HL-60 (cell line): Measurements from ENCODE around the gene RTP2.

Experiments used
- DNase-seq, 2 experiments: peaks; one replicate each; pipeline ENCODE4 v3.0.0-alpha.2; 2010 to 2020; ENCODE audit warnings: low read depth in 1 of 2, low spot score in 1 of 2
- H3K27ac ChIP-seq: fragments of 250-450 bp; sonication (Bioruptor Pico); replicated peaks from 2 replicates; pipeline ENCODE4 v1.5.1; 2020; ENCODE audit warnings: mild to moderate bottlenecking, moderate library complexity
- H3K27me3 ChIP-seq: fragments of 250-450 bp; sonication (Bioruptor Pico); 2 replicates; pipeline ENCODE4 v1.5.1; 2021; ENCODE audit warnings: mild to moderate bottlenecking, moderate library complexity; ENCODE audit not compliant: insufficient read depth, poor library complexity, severe bottlenecking
- H3K4me3 ChIP-seq: replicated peaks from 2 replicates; pipeline ENCODE4 v1.5.1; 2011; ENCODE audit warnings: mild to moderate bottlenecking, control low read depth, low read length; ENCODE audit not compliant: insufficient read depth
- GABPA ChIP-seq: IDR thresholded peaks from 2 replicates; pipeline ENCODE4 v1.6.1; 2012; ENCODE audit warnings: low read depth
- POLR2AphosphoS5 ChIP-seq: IDR thresholded peaks from 2 replicates; pipeline ENCODE4 v1.6.1; 2012; ENCODE audit warnings: low read depth
- SPI1 ChIP-seq: IDR thresholded peaks from 2 replicates; pipeline ENCODE4 v1.6.1; 2012; ENCODE audit warnings: low read depth, mild to moderate bottlenecking, borderline replicate concordance
- TF ChIP-seq, protein P1 (sequence below): IDR thresholded peaks from 2 replicates; pipeline ENCODE4 v1.6.1; 2012; ENCODE audit warnings: low read depth; ENCODE audit not compliant: insufficient replicate concordance
- TF ChIP-seq, protein P2 (sequence below): IDR thresholded peaks from one replicate; pipeline ENCODE4 v1.5.1; 2011; ENCODE audit warnings: low read length, control low read depth, inconsistent platforms; ENCODE audit not compliant: insufficient read depth

RTP2 gene

DNA sequence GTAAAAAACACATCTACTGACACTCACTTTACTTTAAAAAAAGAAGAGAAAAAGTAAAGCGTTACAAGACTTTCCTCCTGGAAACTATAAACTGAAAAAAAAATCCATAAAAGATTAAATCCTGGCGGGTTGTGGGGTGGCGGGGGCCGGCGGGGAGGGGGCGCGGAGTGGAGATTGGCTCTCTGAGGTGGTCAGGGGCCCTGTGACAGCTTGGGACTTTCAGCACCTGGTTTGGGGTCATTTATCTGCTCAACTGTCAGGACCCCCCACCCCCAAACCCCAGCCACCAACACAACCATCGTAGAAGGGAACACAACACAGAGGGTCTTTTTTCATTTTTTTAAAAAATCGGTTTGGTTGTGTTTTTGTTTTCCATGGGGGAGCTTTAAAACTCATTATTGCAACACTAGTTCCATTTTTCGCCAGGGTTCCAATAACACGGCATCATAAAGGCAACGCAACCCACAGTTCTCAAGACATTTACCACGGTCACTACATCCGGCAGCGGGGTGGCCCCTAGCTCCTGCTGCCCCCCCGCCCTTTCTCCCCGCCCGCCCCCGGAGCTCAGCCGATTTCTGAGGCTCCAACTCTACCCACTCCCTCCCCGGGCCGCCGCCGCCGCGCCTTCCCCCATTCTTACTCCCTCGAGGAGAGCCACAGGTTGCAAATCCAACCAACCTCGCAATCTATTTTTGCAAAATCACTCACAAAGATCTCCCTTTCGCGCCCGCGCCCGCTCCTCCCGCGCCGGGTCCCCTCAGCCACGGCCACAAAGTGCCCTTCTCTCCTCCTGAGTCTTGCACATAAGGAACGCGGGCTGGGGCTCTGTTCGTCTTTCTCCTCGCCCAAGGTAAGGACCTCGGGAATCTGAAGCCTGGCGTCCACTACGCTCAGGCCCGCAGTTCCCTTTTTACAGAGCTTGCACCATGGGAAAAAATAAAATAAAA is 41.1 kb upstream of the RTP2 start:
- no peak for TF ChIP-seq POLR2AphosphoS5
- no peak for TF ChIP-seq GABPA
- TF ChIP-seq, protein P1, sequence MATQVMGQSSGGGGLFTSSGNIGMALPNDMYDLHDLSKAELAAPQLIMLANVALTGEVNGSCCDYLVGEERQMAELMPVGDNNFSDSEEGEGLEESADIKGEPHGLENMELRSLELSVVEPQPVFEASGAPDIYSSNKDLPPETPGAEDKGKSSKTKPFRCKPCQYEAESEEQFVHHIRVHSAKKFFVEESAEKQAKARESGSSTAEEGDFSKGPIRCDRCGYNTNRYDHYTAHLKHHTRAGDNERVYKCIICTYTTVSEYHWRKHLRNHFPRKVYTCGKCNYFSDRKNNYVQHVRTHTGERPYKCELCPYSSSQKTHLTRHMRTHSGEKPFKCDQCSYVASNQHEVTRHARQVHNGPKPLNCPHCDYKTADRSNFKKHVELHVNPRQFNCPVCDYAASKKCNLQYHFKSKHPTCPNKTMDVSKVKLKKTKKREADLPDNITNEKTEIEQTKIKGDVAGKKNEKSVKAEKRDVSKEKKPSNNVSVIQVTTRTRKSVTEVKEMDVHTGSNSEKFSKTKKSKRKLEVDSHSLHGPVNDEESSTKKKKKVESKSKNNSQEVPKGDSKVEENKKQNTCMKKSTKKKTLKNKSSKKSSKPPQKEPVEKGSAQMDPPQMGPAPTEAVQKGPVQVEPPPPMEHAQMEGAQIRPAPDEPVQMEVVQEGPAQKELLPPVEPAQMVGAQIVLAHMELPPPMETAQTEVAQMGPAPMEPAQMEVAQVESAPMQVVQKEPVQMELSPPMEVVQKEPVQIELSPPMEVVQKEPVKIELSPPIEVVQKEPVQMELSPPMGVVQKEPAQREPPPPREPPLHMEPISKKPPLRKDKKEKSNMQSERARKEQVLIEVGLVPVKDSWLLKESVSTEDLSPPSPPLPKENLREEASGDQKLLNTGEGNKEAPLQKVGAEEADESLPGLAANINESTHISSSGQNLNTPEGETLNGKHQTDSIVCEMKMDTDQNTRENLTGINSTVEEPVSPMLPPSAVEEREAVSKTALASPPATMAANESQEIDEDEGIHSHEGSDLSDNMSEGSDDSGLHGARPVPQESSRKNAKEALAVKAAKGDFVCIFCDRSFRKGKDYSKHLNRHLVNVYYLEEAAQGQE = no peak
- TF ChIP-seq, protein P2, sequence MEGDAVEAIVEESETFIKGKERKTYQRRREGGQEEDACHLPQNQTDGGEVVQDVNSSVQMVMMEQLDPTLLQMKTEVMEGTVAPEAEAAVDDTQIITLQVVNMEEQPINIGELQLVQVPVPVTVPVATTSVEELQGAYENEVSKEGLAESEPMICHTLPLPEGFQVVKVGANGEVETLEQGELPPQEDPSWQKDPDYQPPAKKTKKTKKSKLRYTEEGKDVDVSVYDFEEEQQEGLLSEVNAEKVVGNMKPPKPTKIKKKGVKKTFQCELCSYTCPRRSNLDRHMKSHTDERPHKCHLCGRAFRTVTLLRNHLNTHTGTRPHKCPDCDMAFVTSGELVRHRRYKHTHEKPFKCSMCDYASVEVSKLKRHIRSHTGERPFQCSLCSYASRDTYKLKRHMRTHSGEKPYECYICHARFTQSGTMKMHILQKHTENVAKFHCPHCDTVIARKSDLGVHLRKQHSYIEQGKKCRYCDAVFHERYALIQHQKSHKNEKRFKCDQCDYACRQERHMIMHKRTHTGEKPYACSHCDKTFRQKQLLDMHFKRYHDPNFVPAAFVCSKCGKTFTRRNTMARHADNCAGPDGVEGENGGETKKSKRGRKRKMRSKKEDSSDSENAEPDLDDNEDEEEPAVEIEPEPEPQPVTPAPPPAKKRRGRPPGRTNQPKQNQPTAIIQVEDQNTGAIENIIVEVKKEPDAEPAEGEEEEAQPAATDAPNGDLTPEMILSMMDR = no peak
- peak; percentile 75; the same call in 1 of the 2 replicates for TF ChIP-seq SPI1
- Histone ChIP-seq H3K27me3 (no peaks in the 10 kb centered on the region), H3K4me3 (peak overlapping the region; percentile 69), H3K27ac (peak overlapping the region; percentile 95)
- peak; percentile 20 to 85 for DNase-seq

DNA sequence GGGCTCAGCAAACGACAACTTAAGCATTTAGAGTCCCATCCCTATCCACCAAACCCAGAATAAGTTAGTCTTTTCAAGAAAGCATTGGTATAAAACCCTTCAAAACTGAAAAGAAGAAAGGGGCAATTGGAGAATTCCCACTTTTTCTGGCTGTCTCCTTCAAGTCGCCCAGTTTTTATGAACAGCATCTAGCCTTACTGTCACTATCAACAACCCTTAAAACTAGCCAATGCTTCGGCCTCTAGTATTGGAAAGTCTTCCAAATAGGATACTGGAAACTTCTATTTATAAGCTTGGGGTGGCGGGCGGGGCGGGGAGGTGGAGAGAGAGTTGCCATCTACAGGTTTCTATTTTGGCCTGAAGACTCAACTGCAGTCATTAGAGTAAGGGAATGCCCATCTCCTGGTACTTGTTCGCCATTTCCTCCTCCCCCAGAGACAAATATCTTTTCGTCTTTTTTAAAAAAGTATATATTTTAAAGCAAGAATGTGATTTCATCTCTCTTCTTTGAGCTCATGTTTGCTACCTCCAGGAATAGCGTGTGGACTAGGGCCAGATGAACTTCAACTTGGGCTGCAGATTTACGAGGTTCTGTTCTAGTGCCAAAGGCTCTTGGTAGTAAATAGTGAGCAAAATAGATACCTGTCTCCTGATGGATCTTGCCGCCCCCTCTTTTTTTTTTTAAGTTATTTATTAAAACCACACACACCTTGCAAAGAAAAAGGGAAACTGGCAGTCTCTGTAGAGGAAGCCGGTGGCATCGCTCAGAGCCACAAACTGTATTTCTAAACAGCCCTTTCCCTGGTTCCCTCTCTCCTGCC is 40.2 kb upstream of the RTP2 start:
- TF ChIP-seq, protein P2 = no peak
- peak; percentile 33; the same call in 1 of the 2 replicates for TF ChIP-seq SPI1
- TF ChIP-seq, protein P1 = no peak
- Histone ChIP-seq H3K27me3 (no peaks in the 10 kb centered on the region), H3K4me3 (peak overlapping the region; percentile 69), H3K27ac (peak overlapping the region; percentile 95)
- DNase-seq = peak; percentile 12 to 67

DNA sequence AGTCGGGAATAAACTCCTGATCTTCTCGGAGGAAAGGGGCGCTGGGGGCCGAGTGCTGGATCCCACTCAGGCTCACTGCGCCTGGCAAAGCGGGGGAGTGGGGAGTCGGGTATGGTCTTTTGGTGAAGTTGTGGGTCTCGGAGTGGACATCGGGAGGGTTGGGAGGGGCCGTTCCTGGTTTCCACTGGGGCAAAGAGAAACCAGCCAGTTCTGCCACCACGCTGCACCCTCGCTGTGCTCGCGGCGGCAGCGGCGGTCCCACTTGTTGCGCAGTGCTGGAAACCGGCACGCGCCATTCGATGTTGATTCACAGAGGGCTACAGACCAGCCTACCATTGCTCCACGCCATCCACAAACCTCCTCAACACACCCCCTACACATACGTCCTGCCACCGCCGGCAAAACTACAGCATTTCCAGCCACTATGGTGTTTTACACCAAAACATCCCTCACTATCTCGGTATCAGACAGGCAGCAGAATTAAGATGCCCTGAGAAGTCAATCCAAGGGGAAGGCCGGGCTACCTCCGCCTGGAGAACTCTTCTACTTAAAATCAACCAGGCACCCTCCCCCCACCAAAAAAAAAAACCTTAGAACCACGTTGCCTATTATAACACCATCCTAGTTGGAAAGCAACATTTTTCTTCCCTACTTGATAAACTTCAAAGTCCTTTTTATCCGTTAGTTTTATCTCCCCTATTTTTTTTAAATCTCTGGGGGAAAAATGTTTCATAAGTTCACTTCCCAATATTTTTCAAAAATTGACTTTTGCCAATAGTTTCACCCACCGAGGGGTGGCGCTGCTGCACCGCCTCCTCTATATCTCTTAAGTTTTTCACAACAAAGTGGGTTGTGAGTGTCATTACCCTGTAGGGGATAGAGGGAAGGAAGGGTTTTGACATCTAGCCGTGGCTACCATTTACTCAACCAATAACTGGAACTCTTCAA is 39.3 kb upstream of the RTP2 start:
- H3K4me3 ChIP-seq = peak overlapping the region; percentile 65
- peak overlapping the region; percentile 95 for H3K27ac ChIP-seq
- DNase-seq = peak; percentile 69 to 85
- no peaks in the 10 kb centered on the region for H3K27me3 ChIP-seq
- TF ChIP-seq POLR2AphosphoS5 (no peak), GABPA (no peak), SPI1 (peak; percentile 41; the same call in 1 of the 2 replicates)
- TF ChIP-seq, protein P2 = peak; percentile 51
